Measurements from ENCODE around the gene CRABP1.

The CRABP1 gene

GRCh38 chr15:78343276-78344060 is 3.3 kb downstream of the CRABP1 start:
- DNase-seq = no peak

- DNase-seq = no peak
Observed at GRCh38 chr15:78345396-78346125, 5.4 kb downstream of the CRABP1 start.

GRCh38 chr15:78347586-78348543 is 7.7 kb downstream of the CRABP1 start:
- no peak for DNase-seq

GRCh38 chr15:78350058-78350457 is 9.9 kb downstream of the CRABP1 start:
- DNase-seq = no peak

- DNase-seq = no peak
Observed at GRCh38 chr15:78351539-78351938, 11.4 kb downstream of the CRABP1 start.

- no peak for DNase-seq
Observed at GRCh38 chr15:78353093-78353492, 12.9 kb downstream of the CRABP1 start.

GRCh38 chr15:78355177-78355576 is 15.0 kb downstream of the CRABP1 start:
- no peak for DNase-seq

GRCh38 chr15:78358102-78358870 is 18.1 kb downstream of the CRABP1 start:
- DNase-seq = no peak

- DNase-seq = no peak
Observed at GRCh38 chr15:78359041-78359808, 19.1 kb downstream of the CRABP1 start.

- DNase-seq = no peak
Observed at GRCh38 chr15:78360367-78360801, 20.2 kb downstream of the CRABP1 start.

- DNase-seq = peak in 6 of 56 donors; percentile 6 to 30 (median 10)
Observed at GRCh38 chr15:78360958-78361718, 21.0 kb downstream of the CRABP1 start.

GRCh38 chr15:78361771-78362506 is 21.8 kb downstream of the CRABP1 start:
- DNase-seq = no peak

- no peak for DNase-seq
Observed at GRCh38 chr15:78362716-78363380, 22.7 kb downstream of the CRABP1 start.

- DNase-seq = no peak
Observed at GRCh38 chr15:78363381-78363734, 23.2 kb downstream of the CRABP1 start.

GRCh38 chr15:78364233-78364632 is 24.1 kb downstream of the CRABP1 start:
- peak in 51 of 56 donors; percentile 5 to 87 (median 61) for DNase-seq

GRCh38 chr15:78365917-78366316 is 25.8 kb downstream of the CRABP1 start:
- no peak for DNase-seq

GRCh38 chr15:78366342-78366741 is 26.2 kb downstream of the CRABP1 start:
- DNase-seq = no peak

GRCh38 chr15:78368651-78369050 is 28.5 kb downstream of the CRABP1 start:
- peak in 8 of 56 donors; percentile 4 to 38 (median 18) for DNase-seq

All from nucleus accumbens (tissue), 56 donors.